Uterus (tissue), 4 donors: ENCODE measurements around the gene DPP10. TPM values are rescaled to one million over a fixed set of nuclear protein-coding genes. Genes with fewer than 3 reads are reported as not detected.
"Not testable (repeated sequence)": the region's sequence is repeated elsewhere in the genome, so short reads cannot be mapped to it uniquely, and the experiment has no call there.

Source experiments
- DNase-seq, 2 donors: peaks; one replicate each; pipeline ENCODE4 v3.0.0-alpha.2; 2019 to 2020
- H3K27ac ChIP-seq, 2 donors: fragments of 200-600 bp; sonication (generic); 1 replicate in 1 of 2; 2 replicates in 1 of 2; pipeline ENCODE4 v1.5.1; 2016 to 2018
- H3K27me3 ChIP-seq, 2 donors: fragments of 200-600 bp; sonication (generic); one replicate each; pipeline ENCODE4 v1.5.1; 2018 to 2019; ENCODE audit warnings: control low read depth in 1 of 2
- H3K36me3 ChIP-seq, 2 donors: fragments of 200-600 bp; sonication (generic); one replicate each; pipeline ENCODE4 v1.5.1; 2019; ENCODE audit warnings: control low read depth in 1 of 2
- H3K4me1 ChIP-seq, 2 donors: fragments of 200-600 bp; sonication (generic); one replicate each; pipeline ENCODE4 v1.5.1; 2018 to 2019; ENCODE audit warnings: control low read depth in 1 of 2
- H3K4me3 ChIP-seq, 2 donors: fragments of 200-600 bp; sonication (generic); 1 replicate in 1 of 2; 2 replicates in 1 of 2; pipeline ENCODE4 v1.5.1; 2018 to 2019; ENCODE audit warnings: mild to moderate bottlenecking in 1 of 2
- H3K9me3 ChIP-seq, 2 donors: fragments of 200-600 bp; sonication (generic); one replicate each; pipeline ENCODE4 v1.5.1; 2019; ENCODE audit warnings: control low read depth in 1 of 2
- POLR2A ChIP-seq, 2 donors: fragments of 450-650 bp; IDR thresholded peaks; one replicate each; pipeline ENCODE4 v1.6.1; 2016; ENCODE audit warnings: antibody characterized with exemption in 2 of 2, mild to moderate bottlenecking in 1 of 2, moderate library complexity in 1 of 2
- intact Hi-C: fragments of 100-400 bp; cut with DNase I; formaldehyde crosslinking; loops from one replicate; pipeline ENCODE4 v1.15.1; 2023; ENCODE audit warnings: low total_unique reads
- total RNA-seq, 4 donors: library from RNA; depleted of rRNA in 3 of 4; stranded (reverse); fragments of >200 nt in 3 of 4; gene quantifications; one replicate each; pipeline versions ENCODE4 v1.1.0 to v1.2.4, GENCODE V29; 2014 to 2023
- TF ChIP-seq, protein P1 (sequence below), 4 experiments: fragments of 200-600 bp in 2 of 4; fragments of 450-650 bp in 2 of 4; sonication (generic) in 2 of 4; IDR thresholded peaks; one replicate each; pipeline ENCODE4 v1.5.1; 2016 to 2019; ENCODE audit warnings: antibody characterized with exemption in 4 of 4, mild to moderate bottlenecking in 2 of 4, moderate library complexity in 1 of 4
- donor health status: DM: yes; HTN: yes; CAD: no.

The DPP10 gene
- total RNA-seq, 4 donors from 2014 or later = 33.0 TPM; not detected in 3

DNA sequence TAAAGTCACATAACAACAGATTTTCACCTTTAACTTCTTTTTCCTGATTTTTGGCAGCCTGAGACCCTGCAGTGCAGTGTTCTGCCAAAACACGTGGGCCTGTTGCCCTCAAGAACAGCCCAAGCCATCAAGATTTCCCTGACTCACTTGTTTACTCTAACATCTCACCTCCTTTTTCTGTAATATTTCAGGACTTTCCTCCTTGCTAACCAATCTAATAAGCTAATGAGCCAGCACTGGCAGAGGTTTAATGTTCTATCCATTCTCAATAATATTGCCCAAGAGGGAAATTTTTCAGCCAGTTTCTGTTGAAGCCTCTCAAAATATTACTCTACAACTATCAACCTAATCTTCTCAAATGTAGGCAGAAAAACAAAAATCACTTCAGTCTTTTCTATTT, 635.2 kb downstream of the DPP10 start:
- no peaks in the 10 kb centered on the region for H3K4me1 ChIP-seq
- no peaks in the 10 kb centered on the region for H3K9me3 ChIP-seq
- DNase-seq = no peak
- H3K27ac ChIP-seq = no peak overlapping the region
- TF ChIP-seq, protein P1, sequence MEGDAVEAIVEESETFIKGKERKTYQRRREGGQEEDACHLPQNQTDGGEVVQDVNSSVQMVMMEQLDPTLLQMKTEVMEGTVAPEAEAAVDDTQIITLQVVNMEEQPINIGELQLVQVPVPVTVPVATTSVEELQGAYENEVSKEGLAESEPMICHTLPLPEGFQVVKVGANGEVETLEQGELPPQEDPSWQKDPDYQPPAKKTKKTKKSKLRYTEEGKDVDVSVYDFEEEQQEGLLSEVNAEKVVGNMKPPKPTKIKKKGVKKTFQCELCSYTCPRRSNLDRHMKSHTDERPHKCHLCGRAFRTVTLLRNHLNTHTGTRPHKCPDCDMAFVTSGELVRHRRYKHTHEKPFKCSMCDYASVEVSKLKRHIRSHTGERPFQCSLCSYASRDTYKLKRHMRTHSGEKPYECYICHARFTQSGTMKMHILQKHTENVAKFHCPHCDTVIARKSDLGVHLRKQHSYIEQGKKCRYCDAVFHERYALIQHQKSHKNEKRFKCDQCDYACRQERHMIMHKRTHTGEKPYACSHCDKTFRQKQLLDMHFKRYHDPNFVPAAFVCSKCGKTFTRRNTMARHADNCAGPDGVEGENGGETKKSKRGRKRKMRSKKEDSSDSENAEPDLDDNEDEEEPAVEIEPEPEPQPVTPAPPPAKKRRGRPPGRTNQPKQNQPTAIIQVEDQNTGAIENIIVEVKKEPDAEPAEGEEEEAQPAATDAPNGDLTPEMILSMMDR (IDR thresholded peaks at IDR 0.05) = no peak
- TF ChIP-seq POLR2A (IDR thresholded peaks at IDR 0.05) = no peak
- H3K36me3 ChIP-seq = no peaks in the 10 kb centered on the region
- no peak overlapping the region for H3K4me3 ChIP-seq
- H3K27me3 ChIP-seq = no peaks in the 10 kb centered on the region
- intact Hi-C loops = no loop called here

DNA sequence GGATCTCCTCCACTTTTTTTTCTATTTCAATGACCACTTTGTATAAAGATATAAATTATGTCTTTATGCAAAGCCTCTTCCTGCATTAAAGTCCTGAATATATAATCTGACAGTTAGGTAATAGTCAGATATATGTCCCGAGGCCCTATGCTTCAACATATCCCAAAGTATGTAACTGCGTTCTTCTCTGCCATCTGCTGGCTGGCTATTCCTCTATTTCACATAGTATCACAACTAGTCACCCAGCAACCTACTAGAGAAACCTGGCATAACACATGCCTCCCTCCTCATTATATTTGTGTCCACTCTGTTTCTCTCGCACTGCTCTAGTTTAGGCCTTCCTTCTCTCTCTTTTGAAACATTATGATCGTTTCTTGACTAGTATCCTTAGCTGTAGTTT, 640.8 kb downstream of the DPP10 start:
- Histone ChIP-seq H3K36me3 (no peaks in the 10 kb centered on the region), H3K4me1 (no peaks in the 10 kb centered on the region), H3K27ac (no peak overlapping the region), H3K27me3 (no peaks in the 10 kb centered on the region), H3K9me3 (no peaks in the 10 kb centered on the region), H3K4me3 (no peak overlapping the region)
- no peak for DNase-seq
- intact Hi-C loops = no loop called here
- no peak for TF ChIP-seq POLR2A (IDR thresholded peaks at IDR 0.05)
- TF ChIP-seq, protein P1 (IDR thresholded peaks at IDR 0.05) = no peak

DNA sequence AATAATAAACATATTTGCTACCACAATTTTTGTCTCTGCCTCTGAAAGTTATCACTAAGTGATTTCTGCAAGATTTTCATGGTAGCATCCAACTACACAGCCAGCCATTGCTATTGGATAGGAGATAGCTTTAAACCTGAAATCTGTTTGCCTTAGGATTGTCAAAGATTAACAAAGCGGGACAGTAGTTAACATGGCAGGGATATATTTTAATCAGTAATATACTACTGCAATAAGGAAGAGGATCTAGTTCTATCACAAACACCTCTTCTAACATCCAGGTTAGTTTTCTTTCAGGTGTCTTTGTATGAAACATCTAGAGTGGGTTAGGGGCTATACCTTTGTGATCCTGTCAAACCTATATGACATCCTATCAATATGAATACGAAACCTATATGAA, 641.3 kb downstream of the DPP10 start:
- Histone ChIP-seq H3K27me3 (no peaks in the 10 kb centered on the region), H3K4me1 (no peaks in the 10 kb centered on the region), H3K9me3 (no peaks in the 10 kb centered on the region), H3K27ac (no peak overlapping the region), H3K4me3 (no peak overlapping the region), H3K36me3 (no peaks in the 10 kb centered on the region)
- intact Hi-C loops = no loop called here
- TF ChIP-seq POLR2A (IDR thresholded peaks at IDR 0.05) = no peak
- TF ChIP-seq, protein P1 (IDR thresholded peaks at IDR 0.05) = no peak
- DNase-seq = no peak

DNA sequence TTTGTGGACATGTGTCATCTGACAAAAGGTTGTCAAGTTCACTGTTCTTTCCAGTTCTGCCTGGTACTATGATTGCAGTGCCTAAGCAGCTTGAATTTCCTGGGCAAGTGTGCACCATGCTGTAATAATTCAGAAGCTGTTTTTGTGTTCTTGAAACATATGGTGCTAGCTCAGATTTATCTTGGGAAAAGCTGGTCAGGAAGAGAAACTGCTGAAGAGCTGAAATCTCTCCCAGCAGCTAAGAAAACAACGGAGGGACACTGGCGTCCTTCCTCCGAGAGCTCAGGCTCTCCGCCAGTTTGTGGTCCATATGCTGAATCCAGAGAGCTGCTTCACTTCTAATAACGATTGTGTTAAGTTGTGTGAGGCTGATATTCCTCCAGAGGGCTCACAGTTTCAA, 642.0 kb downstream of the DPP10 start:
- TF ChIP-seq POLR2A (IDR thresholded peaks at IDR 0.05) = no peak
- TF ChIP-seq, protein P1 (IDR thresholded peaks at IDR 0.05) = no peak
- H3K27me3 ChIP-seq = no peaks in the 10 kb centered on the region
- H3K36me3 ChIP-seq = no peaks in the 10 kb centered on the region
- H3K27ac ChIP-seq = no peak overlapping the region
- no peaks in the 10 kb centered on the region for H3K9me3 ChIP-seq
- no peak overlapping the region for H3K4me3 ChIP-seq
- H3K4me1 ChIP-seq = no peaks in the 10 kb centered on the region
- intact Hi-C loops = no loop called here
- DNase-seq = no peak

DNA sequence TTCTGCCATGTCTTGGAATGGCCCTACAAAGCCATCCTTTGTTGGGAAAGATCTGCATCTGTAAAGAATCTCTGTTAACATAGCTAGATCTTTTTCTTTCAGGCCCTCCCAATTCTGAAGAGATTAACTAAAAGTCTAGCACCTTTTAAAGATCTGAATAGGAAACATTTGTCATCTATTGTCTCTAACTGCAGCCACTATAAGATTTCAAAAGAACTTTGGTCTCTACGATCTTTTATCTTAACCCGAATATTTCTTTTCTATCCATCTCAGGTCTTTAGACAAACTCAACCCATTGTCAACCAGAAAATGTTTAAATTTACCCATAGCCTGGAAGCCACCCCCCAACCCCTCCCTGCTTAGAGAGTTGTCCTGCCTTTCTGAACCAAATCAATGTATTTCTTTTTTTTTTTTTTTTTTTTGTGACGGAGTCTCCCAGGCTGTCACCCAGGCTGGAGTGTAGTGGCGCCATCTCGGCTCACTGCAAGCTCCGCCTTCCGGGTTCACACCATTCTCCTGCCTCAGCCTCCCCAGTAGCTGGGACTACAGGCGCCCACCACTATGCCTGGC, 643.7 kb downstream of the DPP10 start:
- H3K9me3 ChIP-seq = not testable (repeated sequence)

DNA sequence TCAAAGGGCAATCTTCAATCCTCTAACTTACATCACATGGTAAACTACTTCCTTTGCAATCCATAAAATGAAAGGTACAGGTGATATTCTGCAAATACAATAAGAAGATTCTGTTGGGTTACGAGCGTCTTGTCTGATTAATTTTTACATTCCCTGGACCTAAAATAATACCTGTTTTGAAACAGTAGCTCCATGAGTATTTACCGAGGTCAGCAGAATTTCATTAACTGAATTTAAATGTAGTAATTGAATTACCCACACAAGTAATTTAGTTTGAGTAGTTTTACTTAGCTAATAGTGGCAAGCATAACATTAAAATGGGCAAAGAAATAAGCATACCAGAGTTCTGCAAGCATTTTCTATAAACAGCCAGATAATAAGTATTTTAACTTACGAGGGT, 652.0 kb downstream of the DPP10 start:
- no peak for TF ChIP-seq POLR2A (IDR thresholded peaks at IDR 0.05)
- TF ChIP-seq, protein P1 (IDR thresholded peaks at IDR 0.05) = no peak
- Histone ChIP-seq H3K4me3 (no peak overlapping the region), H3K27me3 (no peaks in the 10 kb centered on the region), H3K36me3 (no peaks in the 10 kb centered on the region), H3K9me3 (no peaks in the 10 kb centered on the region), H3K4me1 (no peaks in the 10 kb centered on the region), H3K27ac (no peak overlapping the region)
- intact Hi-C loops = no loop called here
- no peak for DNase-seq

More for the DNA sequence above, 643.7 kb downstream of the DPP10 start:
- H3K36me3 ChIP-seq, intact Hi-C loops, H3K27ac ChIP-seq, H3K4me3 ChIP-seq, H3K27me3 ChIP-seq, DNase-seq, H3K4me1 ChIP-seq: not testable (repeated sequence)
